ENCODE measurements around the gene CXCL12. TPM values are rescaled to one million over a fixed set of nuclear protein-coding genes. Genes with fewer than 3 reads are reported as not detected.

The CXCL12 gene
- total and polyA plus RNA-seq, 4 donors = 23.7 to 91.4 (median 51.8) TPM

DNA sequence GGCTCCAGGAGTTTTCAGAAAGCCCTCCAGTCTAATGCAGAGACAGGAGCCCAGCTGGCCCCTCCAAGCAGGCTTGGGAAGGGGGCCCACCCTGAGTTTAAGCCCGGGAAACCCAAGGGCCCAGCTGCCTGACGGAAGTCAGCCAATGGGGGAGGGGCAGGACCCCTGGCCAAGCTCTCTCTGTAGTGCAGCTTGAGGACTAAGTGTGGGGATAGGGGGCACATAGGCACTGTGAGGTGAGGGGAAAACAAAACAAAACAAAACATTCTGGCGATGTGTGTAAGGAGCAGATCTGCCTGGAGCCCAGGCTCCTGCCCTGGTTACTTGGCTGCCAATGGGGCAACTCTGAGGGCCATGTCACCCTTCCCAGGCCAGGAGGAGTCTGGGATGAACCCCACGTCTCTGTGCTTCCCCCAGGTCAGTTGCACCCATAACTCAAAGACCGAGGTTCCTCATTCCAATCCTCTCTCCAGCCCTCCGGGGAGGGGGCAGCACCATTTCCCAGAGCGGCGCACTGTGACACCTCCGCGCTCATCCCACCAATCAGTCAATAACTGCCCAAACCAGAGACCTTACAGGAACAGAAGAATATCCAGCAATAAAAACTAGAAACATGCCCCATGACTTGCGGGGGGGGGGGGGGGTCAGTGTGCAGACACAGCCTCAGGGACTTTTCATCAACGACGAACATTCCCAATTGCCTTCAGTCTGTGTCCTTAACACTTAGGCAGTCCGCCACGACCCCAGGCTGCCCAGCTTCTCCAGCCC lies 1.7 kb downstream of the CXCL12 start:
- peak overlapping the region in 1 of 2 donors; percentile 68 for H3K9ac ChIP-seq (ENCODE audit: insufficient read depth in 1 of 2, low read length in 2 of 2)
- ATAC-seq (ENCODE audit: insufficient read depth, low FRiP score) (no peak), DNase-seq (peak; percentile 45 to 76 (median 49))
- peak overlapping the region in 1 of 2 donors; percentile 28 for H3K27ac ChIP-seq (ENCODE audit: low read depth in 1 of 2, low read length in 1 of 2)
- peak overlapping the region; percentile 27 for H3K4me3 ChIP-seq
- peaks cover 0 to 21% (median 10%) of the 10 kb centered on the region in 4 donors for H3K36me3 ChIP-seq (ENCODE audit: control insufficient read depth in 4 of 4, insufficient read depth in 4 of 4, low read length in 4 of 4)
- H3K9me3 ChIP-seq (ENCODE audit: control insufficient read depth in 4 of 4, insufficient read depth in 3 of 4, low read length in 3 of 4) = peaks cover 0 to 6% (median 0%) of the 10 kb centered on the region in 4 donors
- peaks cover 0 to 17% (median 13%) of the 10 kb centered on the region in 3 donors for H3K27me3 ChIP-seq (ENCODE audit: control insufficient read depth in 3 of 3, insufficient read depth in 3 of 3, low read length in 2 of 3)
- peaks cover 0 to 27% (median 5%) of the 10 kb centered on the region in 5 donors for H3K4me1 ChIP-seq (ENCODE audit: control insufficient read depth in 5 of 5, insufficient read depth in 5 of 5, low read length in 5 of 5)
- 24 to 47% methylated on average over 15 of the region's 15 CpGs for WGBS, 2 donors
- TF ChIP-seq, protein P1, sequence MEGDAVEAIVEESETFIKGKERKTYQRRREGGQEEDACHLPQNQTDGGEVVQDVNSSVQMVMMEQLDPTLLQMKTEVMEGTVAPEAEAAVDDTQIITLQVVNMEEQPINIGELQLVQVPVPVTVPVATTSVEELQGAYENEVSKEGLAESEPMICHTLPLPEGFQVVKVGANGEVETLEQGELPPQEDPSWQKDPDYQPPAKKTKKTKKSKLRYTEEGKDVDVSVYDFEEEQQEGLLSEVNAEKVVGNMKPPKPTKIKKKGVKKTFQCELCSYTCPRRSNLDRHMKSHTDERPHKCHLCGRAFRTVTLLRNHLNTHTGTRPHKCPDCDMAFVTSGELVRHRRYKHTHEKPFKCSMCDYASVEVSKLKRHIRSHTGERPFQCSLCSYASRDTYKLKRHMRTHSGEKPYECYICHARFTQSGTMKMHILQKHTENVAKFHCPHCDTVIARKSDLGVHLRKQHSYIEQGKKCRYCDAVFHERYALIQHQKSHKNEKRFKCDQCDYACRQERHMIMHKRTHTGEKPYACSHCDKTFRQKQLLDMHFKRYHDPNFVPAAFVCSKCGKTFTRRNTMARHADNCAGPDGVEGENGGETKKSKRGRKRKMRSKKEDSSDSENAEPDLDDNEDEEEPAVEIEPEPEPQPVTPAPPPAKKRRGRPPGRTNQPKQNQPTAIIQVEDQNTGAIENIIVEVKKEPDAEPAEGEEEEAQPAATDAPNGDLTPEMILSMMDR (IDR thresholded peaks at IDR 0.05; ENCODE audit: control extremely low read depth, extremely low read depth) = no peak

DNA sequence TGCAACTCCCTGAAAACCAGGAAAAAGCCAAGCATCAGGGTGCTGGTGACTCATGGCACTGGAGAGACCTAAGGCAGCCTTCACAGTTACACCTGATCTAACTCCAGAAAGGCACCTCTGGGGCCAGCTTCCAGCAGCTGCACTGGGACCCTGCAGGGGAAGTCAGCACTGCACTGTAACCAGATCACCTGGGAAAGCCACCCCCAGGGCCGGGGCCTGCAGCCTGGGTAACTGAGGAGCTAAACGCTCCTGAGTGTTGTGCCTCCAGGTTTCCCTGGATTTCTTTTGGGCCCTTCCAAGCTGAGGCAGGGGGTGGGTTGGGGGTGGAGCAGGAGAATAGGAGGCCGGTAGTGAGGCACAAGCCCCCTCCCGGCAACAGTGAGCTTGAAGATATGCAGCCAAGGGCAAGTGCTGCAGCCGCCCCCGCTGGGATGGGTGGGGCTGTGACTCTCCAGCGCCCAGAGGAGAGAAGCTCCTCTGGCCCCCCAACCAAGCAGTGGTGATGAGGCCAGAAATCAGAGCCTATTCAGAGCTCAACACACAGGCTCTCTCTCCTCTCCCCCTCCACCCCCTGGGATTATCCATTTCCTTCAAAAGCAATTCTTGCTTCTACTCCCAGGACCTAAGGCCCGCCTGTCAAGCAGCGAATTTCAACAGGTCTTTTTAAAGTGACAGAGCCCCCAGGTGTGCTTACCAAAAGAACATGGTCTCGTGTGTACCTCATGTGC lies 2.6 kb downstream of the CXCL12 start:
- WGBS, 2 donors = 76 to 78% methylated on average over 10 of the region's 10 CpGs
- Histone ChIP-seq H3K27me3 (ENCODE audit: control insufficient read depth in 3 of 3, insufficient read depth in 3 of 3, low read length in 2 of 3) (peaks cover 0 to 17% (median 13%) of the 10 kb centered on the region in 3 donors), H3K4me1 (ENCODE audit: control insufficient read depth in 5 of 5, insufficient read depth in 5 of 5, low read length in 5 of 5) (peaks cover 0 to 27% (median 5%) of the 10 kb centered on the region in 5 donors), H3K9me3 (ENCODE audit: control insufficient read depth in 4 of 4, insufficient read depth in 3 of 4, low read length in 3 of 4) (peaks cover 0 to 6% (median 0%) of the 10 kb centered on the region in 4 donors), H3K9ac (ENCODE audit: insufficient read depth in 1 of 2, low read length in 2 of 2) (peak overlapping the region in 1 of 2 donors; percentile 68), H3K36me3 (ENCODE audit: control insufficient read depth in 4 of 4, insufficient read depth in 4 of 4, low read length in 4 of 4) (peaks cover 0 to 27% (median 11%) of the 10 kb centered on the region in 4 donors), H3K27ac (ENCODE audit: low read depth in 1 of 2, low read length in 1 of 2) (peak overlapping the region in 1 of 2 donors; percentile 28), H3K4me3 (peak overlapping the region; percentile 7)
- DNase-seq (no peak), ATAC-seq (ENCODE audit: insufficient read depth, low FRiP score) (no peak)
- TF ChIP-seq, protein P1 (IDR thresholded peaks at IDR 0.05; ENCODE audit: control extremely low read depth, extremely low read depth) = no peak

DNA sequence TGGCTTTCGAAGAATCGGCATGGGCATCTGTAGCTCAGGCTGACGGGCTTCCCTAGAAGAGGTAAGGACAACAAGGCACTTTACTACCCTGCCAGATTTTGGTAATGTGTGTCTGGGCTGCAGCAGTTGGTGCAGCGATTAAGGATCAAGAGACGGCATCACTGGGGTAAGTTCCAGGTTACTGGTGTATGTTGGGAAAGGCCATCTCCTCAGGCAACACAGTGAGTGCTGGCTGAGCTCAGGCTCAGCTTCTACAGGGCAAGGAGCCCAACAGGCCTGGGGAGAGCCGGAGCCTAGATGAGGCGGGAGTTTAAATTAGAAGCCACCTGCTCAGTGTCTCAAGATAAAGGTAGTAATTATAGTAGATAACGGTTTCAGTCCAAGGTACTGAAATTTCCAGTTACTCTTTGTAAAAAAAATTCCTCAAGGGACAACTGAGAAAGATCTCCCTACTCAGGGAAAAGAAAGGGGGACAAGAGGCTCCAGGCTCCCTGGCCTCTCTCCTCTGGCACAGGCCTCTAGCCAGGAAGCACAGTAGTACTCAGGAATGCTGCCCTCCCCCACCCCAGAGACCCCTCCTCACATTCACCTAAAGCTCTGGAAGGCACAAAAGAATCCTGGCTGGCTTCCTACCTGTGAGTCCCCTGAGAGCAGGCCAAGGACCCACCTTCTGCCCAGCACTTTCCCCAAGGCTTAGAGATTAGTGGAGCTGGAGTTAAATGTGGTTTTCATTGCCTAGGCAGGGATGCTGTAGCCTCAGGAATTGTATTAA lies 3.9 kb downstream of the CXCL12 start:
- H3K27ac ChIP-seq (ENCODE audit: low read depth in 1 of 2, low read length in 1 of 2) = no peak overlapping the region
- DNase-seq = peak in 1 of 3 donors; percentile 9
- peaks cover 0 to 17% (median 10%) of the 10 kb centered on the region in 3 donors for H3K27me3 ChIP-seq (ENCODE audit: control insufficient read depth in 3 of 3, insufficient read depth in 3 of 3, low read length in 2 of 3)
- H3K9me3 ChIP-seq (ENCODE audit: control insufficient read depth in 4 of 4, insufficient read depth in 3 of 4, low read length in 3 of 4) = peaks cover 0 to 5% (median 0%) of the 10 kb centered on the region in 4 donors
- no peak for ATAC-seq (ENCODE audit: insufficient read depth, low FRiP score)
- WGBS, 2 donors = 78 to 82% methylated on average over 8 of the region's 8 CpGs
- H3K36me3 ChIP-seq (ENCODE audit: control insufficient read depth in 4 of 4, insufficient read depth in 4 of 4, low read length in 4 of 4) = peaks cover 0 to 28% (median 12%) of the 10 kb centered on the region in 4 donors
- TF ChIP-seq, protein P1 (IDR thresholded peaks at IDR 0.05; ENCODE audit: control extremely low read depth, extremely low read depth) = no peak
- no peak overlapping the region for H3K9ac ChIP-seq (ENCODE audit: insufficient read depth in 1 of 2, low read length in 2 of 2)
- H3K4me3 ChIP-seq = no peak overlapping the region
- peaks cover 0 to 24% (median 5%) of the 10 kb centered on the region in 5 donors for H3K4me1 ChIP-seq (ENCODE audit: control insufficient read depth in 5 of 5, insufficient read depth in 5 of 5, low read length in 5 of 5)

Data from lung (tissue), 12 donors.